GM12874 (cell line): ENCODE measurements around the gene COX14.
A peak's percentile ranks its signal among the peaks of the same experiment; 100 is the strongest.

Source experiments
- TF ChIP-seq, protein P1 (sequence below): IDR thresholded peaks from 2 replicates; pipeline ENCODE4 v1.5.1; 2011; ENCODE audit warnings: low read depth, mild to moderate bottlenecking, control low read depth, low read length, moderate library complexity; ENCODE audit not compliant: insufficient read depth

The COX14 gene

DNA sequence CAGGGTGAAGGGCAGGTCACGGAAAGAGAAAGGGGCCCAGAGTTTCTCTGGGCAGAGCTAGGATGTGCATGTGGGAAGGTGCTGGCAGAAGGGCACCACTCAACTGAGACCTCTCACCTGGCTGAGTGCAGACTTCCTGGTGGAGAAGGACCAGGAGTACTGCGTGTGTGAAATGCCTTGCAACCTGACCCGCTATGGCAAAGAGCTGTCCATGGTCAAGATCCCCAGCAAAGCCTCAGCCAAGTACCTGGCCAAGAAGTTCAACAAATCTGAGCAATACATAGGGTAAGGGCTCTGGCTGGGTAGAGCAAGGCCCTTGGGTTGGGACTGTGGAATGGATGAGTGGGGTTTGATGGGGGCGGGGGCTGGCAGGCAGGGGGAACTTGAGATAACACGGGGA is 32.3 kb upstream of the COX14 start:
- TF ChIP-seq, protein P1, sequence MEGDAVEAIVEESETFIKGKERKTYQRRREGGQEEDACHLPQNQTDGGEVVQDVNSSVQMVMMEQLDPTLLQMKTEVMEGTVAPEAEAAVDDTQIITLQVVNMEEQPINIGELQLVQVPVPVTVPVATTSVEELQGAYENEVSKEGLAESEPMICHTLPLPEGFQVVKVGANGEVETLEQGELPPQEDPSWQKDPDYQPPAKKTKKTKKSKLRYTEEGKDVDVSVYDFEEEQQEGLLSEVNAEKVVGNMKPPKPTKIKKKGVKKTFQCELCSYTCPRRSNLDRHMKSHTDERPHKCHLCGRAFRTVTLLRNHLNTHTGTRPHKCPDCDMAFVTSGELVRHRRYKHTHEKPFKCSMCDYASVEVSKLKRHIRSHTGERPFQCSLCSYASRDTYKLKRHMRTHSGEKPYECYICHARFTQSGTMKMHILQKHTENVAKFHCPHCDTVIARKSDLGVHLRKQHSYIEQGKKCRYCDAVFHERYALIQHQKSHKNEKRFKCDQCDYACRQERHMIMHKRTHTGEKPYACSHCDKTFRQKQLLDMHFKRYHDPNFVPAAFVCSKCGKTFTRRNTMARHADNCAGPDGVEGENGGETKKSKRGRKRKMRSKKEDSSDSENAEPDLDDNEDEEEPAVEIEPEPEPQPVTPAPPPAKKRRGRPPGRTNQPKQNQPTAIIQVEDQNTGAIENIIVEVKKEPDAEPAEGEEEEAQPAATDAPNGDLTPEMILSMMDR, result no peak

DNA sequence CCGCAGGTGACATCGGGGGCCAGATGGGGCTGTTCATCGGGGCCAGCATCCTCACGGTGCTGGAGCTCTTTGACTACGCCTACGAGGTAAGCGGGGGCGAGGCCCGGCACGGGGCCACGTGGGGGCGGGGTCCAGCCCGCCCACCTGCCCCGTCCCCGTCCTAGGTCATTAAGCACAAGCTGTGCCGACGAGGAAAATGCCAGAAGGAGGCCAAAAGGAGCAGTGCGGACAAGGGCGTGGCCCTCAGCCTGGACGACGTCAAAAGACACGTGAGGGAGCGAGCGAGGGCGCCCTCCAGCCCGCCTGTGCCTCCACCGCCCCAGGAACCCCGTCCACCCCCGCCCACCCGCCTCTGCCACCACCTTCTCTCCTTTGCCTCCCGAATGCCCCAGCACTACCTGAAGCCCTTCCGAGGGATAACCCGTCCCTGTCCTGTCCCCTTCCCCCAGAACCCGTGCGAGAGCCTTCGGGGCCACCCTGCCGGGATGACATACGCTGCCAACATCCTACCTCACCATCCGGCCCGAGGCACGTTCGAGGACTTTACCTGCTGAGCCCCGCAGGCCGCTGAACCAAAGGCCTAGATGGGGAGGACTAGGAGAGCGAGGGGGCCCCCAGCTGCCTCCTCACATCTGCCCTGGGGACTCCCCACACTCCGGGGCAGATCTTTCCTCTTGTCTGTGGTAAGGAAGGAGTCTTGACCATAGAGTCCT is 30.8 kb upstream of the COX14 start:
- TF ChIP-seq, protein P1, result no peak

DNA sequence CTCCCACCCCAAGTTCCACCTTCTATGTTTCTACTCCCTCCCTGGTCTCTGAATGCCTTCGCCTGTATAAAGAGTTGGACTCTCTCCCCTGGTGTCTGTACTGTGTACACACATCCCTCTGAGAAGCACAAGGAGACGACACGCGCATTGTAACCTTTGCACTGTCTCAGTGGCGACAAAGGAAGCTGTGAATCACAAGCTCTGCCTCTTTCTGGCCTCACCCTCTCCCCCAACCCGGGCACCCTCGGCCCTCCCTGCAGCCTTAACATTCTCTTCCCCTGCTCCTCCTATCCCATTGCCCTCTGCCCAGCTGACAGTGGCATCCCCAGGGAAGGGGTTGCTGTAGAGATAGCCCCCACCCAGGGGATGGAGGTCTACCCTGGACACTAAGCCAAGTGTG is 29.4 kb upstream of the COX14 start:
- TF ChIP-seq, protein P1, result no peak

DNA sequence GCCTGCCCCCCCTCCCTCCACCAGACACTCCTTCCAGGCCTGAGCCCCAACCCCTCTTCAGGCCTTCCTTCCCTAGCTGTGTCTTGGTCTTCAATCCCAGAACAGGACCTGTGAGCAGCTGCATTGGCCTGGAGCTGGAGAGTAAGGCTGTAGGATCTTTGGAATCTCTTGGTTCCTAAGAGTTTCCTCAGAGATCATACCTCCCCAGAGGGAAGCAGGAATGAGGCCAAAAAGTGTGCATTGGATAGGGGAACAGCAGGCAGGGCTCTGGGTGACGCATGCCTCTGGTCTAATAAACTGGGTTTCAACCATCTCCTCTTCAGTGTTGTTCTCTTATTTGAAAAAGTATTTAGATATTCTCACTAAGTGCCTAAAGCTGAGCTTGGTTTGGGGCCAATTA is 28.7 kb upstream of the COX14 start:
- TF ChIP-seq, protein P1, result no peak

DNA sequence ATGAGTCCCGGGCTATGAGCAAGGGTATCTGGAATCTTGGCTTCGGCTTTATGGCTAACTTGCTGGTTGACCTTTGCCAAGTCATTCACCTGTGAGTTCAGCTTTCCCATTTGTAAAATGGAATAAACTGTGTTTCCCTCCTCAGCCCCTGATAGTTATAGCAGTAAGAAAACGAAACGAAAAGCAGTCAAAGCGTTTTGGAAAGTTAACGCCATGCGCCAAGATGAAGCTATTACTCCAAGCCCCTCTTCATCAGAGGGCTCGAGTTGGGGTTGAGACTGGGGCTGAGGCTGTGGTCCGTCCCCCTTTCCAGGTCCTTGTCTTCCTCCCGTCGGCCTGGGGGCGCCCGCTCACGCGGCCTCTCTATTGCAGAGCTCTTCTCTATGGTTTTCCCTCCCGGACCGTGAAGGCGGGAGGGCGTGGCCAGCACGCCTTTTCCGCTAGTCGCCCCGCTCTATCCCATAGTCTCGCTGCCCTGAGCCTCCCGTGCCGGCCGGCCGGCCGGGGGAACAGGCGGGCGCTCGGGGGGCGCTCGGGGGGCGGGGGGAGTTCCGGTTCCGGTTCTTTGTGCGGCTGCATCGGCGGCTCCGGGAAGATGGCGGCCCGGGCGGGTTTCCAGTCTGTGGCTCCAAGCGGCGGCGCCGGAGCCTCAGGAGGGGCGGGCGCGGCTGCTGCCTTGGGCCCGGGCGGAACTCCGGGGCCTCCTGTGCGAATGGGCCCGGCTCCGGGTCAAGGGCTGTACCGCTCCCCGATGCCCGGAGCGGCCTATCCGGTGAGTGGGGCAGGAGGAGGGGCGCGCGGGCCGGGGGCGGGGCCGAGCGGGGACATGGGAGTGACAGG is 27.0 kb upstream of the COX14 start, which contains the start of gene SMARCD1:
Gene SMARCD1 (plus strand): TSS at position 568 of the 840 bp plus-strand sequence. CDS start 28 bp downstream, at position 596.
- TF ChIP-seq, protein P1, result peak; percentile 71

DNA sequence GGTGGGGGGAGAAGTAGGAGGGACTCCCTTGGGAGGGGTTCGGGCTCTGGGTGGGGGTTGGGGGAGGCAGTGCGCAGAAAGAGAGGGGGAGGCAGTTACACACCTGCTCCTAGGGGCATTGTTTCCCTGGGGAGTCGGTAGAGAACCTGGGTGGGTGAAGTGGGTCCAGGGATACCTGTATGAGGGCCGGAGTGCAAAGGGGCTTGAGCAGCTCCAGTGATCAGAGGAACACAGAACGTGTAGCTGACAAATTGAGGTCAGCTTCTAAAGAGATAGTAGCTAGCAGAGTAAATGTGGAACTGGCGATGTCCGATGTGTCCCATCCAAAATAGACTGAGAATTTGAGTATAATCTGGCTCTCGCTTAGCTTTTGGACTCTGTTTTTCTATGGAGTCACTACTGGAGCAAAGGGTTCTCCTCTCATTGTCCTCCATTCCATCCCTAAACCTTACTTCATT is 26.4 kb upstream of the COX14 start:
- TF ChIP-seq, protein P1, result no peak

DNA sequence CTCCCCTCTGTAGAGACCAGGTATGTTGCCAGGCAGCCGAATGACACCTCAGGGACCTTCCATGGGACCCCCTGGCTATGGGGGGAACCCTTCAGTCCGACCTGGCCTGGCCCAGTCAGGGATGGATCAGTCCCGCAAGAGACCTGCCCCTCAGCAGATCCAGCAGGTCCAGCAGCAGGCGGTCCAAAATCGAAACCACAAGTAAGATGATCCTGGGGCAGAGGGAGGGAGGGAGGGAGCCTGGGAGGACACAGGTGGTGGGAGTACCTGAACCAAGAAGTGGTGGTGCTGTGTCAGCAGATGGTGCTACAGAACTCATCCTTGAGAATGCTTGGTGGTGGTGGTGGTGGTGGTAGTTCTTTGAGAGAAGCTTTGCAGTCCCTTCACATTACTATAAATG is 25.9 kb upstream of the COX14 start:
- TF ChIP-seq, protein P1, result no peak
